Measurements from ENCODE around the gene IPO11. TPM values are rescaled to one million over a fixed set of nuclear protein-coding genes. Genes with fewer than 3 reads are reported as not detected.

Gene IPO11
- total and polyA plus RNA-seq, 2 donors = 12.2 to 18.5 TPM

DNA sequence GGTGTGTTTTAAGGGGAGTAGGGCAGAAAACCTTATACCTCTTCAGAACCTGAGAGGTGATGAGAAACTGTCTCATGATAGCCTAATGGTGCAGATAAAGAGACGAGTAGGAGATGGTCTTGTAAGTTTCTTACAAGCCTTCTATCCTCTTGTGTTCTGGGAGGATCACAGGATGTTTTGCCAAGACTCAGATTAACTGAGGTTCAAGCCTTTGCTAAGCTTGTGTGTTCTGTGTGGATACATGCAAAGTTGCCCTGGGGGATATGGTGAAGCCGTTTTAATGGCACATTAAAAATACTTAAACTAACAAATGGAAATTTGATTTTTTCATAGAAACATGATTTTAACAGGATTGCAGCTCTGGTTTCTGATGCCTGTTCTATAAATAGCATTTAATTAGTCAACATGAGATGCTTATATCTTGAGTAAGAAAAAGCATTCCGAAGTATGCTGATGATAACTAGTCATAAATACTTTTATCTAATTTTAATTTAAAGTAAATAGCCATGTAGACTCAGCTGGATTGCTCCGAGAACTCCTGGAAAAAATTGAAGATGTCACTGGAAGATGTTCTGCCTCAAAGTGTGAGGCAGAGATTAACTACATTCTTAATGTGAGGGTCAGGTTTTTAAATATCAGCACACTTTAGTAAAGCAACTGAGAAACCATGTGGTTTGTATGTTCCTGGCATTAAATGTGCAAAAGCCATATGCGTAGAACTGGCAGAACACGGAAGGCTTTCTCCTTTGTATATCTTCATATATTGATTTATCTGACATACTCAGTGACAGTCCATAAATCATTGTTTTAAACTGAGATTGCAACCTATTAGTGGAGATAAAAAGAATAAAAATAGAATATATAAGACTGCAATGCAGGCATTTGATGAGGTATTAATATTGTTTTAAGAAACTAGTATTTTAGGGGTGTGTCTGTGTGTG lies 53.7 kb downstream of the IPO11 start:
- DNase-seq (ENCODE audit: low read depth in 6 of 9, low spot score in 9 of 9) = no peak
- Histone ChIP-seq H3K27me3 (ENCODE audit: control insufficient read depth in 2 of 2, insufficient read depth in 1 of 2, low read length in 1 of 2) (no peaks in the 10 kb centered on the region), H3K27ac (ENCODE audit: low read depth in 1 of 2, low read length in 1 of 2) (no peak overlapping the region), H3K4me3 (ENCODE audit: low read length in 2 of 2) (no peak overlapping the region), H3K4me1 (ENCODE audit: control insufficient read depth in 2 of 2, insufficient read depth in 2 of 2, low read length in 2 of 2) (no peaks in the 10 kb centered on the region), H3K9me3 (ENCODE audit: control insufficient read depth in 2 of 2, insufficient read depth in 1 of 2, low read length in 1 of 2) (no peaks in the 10 kb centered on the region), H3K36me3 (ENCODE audit: control insufficient read depth in 2 of 2, insufficient read depth in 2 of 2, low read length in 1 of 2) (peaks cover 4 to 17% of the 10 kb centered on the region in 2 donors)
- 98% methylated on average over 6 of the region's 6 CpGs for WGBS

DNA sequence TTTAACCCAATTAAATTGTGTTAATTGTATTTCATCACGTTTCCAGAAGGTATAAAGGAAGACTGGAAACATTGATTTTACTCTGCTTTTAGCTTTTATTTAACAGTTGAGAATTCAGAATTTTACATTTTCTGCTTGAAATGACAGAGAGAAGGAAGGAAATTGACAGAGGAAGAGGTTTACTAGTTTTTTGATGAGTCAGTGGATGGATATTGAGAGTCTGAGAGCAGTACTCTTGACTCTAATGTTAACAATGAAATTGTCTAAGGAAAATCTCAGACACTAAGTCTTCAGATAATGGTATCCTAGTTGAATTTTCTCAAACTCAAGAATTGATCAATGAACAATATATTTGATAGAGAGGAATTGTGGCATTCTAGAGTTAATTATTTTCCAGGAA lies 60.6 kb downstream of the IPO11 start:
- Histone ChIP-seq H3K27me3 (ENCODE audit: control insufficient read depth in 2 of 2, insufficient read depth in 1 of 2, low read length in 1 of 2) (no peaks in the 10 kb centered on the region), H3K4me3 (ENCODE audit: low read length in 2 of 2) (no peak overlapping the region), H3K4me1 (ENCODE audit: control insufficient read depth in 2 of 2, insufficient read depth in 2 of 2, low read length in 2 of 2) (no peaks in the 10 kb centered on the region), H3K27ac (ENCODE audit: low read depth in 1 of 2, low read length in 1 of 2) (no peak overlapping the region), H3K9me3 (ENCODE audit: control insufficient read depth in 2 of 2, insufficient read depth in 1 of 2, low read length in 1 of 2) (no peaks in the 10 kb centered on the region), H3K36me3 (ENCODE audit: control insufficient read depth in 2 of 2, insufficient read depth in 2 of 2, low read length in 1 of 2) (peaks cover 0 to 5% of the 10 kb centered on the region in 2 donors)
- no peak for DNase-seq (ENCODE audit: low read depth in 6 of 9, low spot score in 9 of 9)
- 76% methylated on average over 1 of the region's 1 CpG for WGBS

DNA sequence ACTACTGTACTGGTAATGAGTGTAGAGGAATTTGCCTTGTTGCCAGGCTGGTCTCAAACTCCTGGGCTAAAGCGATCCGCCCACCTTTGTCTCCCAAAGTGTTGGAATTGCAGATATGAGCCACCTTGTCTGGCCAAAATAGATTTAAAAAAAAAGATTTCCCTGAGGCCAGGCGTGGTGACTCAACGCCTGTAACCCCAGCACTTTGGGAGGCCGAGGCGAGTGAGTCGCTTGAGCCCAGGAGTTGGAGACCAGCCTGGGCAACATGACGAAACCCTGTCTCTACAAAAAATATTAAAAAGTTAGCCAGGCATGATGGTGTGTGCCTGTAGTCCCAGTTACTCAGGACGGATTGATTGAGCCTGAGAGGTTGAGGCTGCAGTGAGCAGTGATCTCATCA lies 62.5 kb downstream of the IPO11 start:
- peaks cover 0 to 3% of the 10 kb centered on the region in 2 donors for H3K36me3 ChIP-seq (ENCODE audit: control insufficient read depth in 2 of 2, insufficient read depth in 2 of 2, low read length in 1 of 2)
- no peak overlapping the region for H3K4me3 ChIP-seq (ENCODE audit: low read length in 2 of 2)
- H3K27me3 ChIP-seq (ENCODE audit: control insufficient read depth in 2 of 2, insufficient read depth in 1 of 2, low read length in 1 of 2) = no peaks in the 10 kb centered on the region
- 98% methylated on average over 9 of the region's 9 CpGs for WGBS
- DNase-seq (ENCODE audit: low read depth in 6 of 9, low spot score in 9 of 9) = no peak
- no peaks in the 10 kb centered on the region for H3K9me3 ChIP-seq (ENCODE audit: control insufficient read depth in 2 of 2, insufficient read depth in 1 of 2, low read length in 1 of 2)
- no peaks in the 10 kb centered on the region for H3K4me1 ChIP-seq (ENCODE audit: control insufficient read depth in 2 of 2, insufficient read depth in 2 of 2, low read length in 2 of 2)
- H3K27ac ChIP-seq (ENCODE audit: low read depth in 1 of 2, low read length in 1 of 2) = no peak overlapping the region

DNA sequence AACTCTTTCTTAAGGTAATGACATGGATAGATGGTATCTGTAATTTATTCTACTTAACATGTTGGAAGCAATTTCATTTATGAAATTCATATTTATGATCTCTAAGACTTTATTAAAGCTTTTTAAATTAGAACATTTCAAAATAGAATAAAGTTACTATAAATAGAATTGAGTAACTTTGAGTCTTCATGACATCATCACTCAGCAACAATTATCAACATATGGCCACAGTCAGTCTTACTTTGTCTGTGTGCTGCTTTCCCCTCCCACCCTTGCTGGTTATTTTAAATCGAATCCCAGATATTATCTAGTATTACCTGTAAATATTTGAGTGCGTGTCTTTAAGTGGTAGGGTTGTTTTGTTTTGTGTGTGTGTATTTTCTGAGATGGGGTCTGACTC lies 65.2 kb downstream of the IPO11 start:
- no peaks in the 10 kb centered on the region for H3K4me1 ChIP-seq (ENCODE audit: control insufficient read depth in 2 of 2, insufficient read depth in 2 of 2, low read length in 2 of 2)
- no peak overlapping the region for H3K4me3 ChIP-seq (ENCODE audit: low read length in 2 of 2)
- H3K36me3 ChIP-seq (ENCODE audit: control insufficient read depth in 2 of 2, insufficient read depth in 2 of 2, low read length in 1 of 2) = no peaks in the 10 kb centered on the region
- 97% methylated on average over 2 of the region's 2 CpGs for WGBS
- H3K9me3 ChIP-seq (ENCODE audit: control insufficient read depth in 2 of 2, insufficient read depth in 1 of 2, low read length in 1 of 2) = no peaks in the 10 kb centered on the region
- no peaks in the 10 kb centered on the region for H3K27me3 ChIP-seq (ENCODE audit: control insufficient read depth in 2 of 2, insufficient read depth in 1 of 2, low read length in 1 of 2)
- H3K27ac ChIP-seq (ENCODE audit: low read depth in 1 of 2, low read length in 1 of 2) = no peak overlapping the region
- no peak for DNase-seq (ENCODE audit: low read depth in 6 of 9, low spot score in 9 of 9)

DNA sequence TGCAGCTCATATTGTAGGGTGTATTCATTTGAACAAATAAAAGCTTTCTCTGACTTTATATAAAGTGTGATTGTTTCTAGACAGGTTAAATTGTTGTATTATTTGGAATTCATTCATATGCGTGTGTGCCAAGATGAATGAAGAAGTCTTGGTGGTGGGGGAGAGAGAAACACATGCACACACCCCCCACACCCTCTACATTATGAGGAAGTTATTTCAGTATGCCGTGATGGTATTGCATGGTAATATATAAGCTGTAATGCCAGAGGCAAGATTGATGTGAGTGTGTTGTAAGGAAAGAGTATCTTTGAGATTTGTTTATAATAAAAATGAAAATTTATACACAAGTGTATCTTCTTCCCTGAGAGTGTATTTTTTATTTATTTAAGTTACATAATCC lies 71.0 kb downstream of the IPO11 start:
- no peak overlapping the region for H3K27ac ChIP-seq (ENCODE audit: low read depth in 1 of 2, low read length in 1 of 2)
- H3K4me1 ChIP-seq (ENCODE audit: control insufficient read depth in 2 of 2, insufficient read depth in 2 of 2, low read length in 2 of 2) = no peaks in the 10 kb centered on the region
- H3K4me3 ChIP-seq (ENCODE audit: low read length in 2 of 2) = no peak overlapping the region
- H3K36me3 ChIP-seq (ENCODE audit: control insufficient read depth in 2 of 2, insufficient read depth in 2 of 2, low read length in 1 of 2) = peaks cover 3% of the 10 kb centered on the region in 2 donors
- no peaks in the 10 kb centered on the region for H3K9me3 ChIP-seq (ENCODE audit: control insufficient read depth in 2 of 2, insufficient read depth in 1 of 2, low read length in 1 of 2)
- WGBS = 93% methylated on average over 2 of the region's 2 CpGs
- H3K27me3 ChIP-seq (ENCODE audit: control insufficient read depth in 2 of 2, insufficient read depth in 1 of 2, low read length in 1 of 2) = no peaks in the 10 kb centered on the region
- no peak for DNase-seq (ENCODE audit: low read depth in 6 of 9, low spot score in 9 of 9)

DNA sequence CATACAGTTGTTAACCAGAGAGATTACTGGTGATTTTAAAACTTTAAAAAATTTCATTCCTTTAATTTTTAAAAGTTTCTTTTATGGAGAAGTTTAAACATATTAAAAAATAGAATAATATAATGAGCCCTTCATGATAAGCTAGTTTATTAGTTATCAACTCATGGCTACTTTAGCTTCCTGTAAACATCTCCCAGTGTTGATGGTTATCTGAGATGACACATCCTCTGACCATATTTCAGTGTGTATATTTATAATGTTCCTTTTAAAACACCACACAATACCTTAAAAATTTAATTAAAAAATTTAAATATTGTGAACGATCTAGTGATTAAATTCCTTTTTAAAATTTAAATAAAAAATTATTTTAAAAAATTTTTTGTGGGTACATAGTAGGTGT lies 74.1 kb downstream of the IPO11 start:
- H3K4me1 ChIP-seq (ENCODE audit: control insufficient read depth in 2 of 2, insufficient read depth in 2 of 2, low read length in 2 of 2) = no peaks in the 10 kb centered on the region
- DNase-seq (ENCODE audit: low read depth in 6 of 9, low spot score in 9 of 9) = no peak
- H3K4me3 ChIP-seq (ENCODE audit: low read length in 2 of 2) = no peak overlapping the region
- no peaks in the 10 kb centered on the region for H3K9me3 ChIP-seq (ENCODE audit: control insufficient read depth in 2 of 2, insufficient read depth in 1 of 2, low read length in 1 of 2)
- H3K36me3 ChIP-seq (ENCODE audit: control insufficient read depth in 2 of 2, insufficient read depth in 2 of 2, low read length in 1 of 2) = peaks cover 3% of the 10 kb centered on the region in 2 donors
- 97% methylated on average over 1 of the region's 1 CpG for WGBS
- H3K27me3 ChIP-seq (ENCODE audit: control insufficient read depth in 2 of 2, insufficient read depth in 1 of 2, low read length in 1 of 2) = no peaks in the 10 kb centered on the region
- no peak overlapping the region for H3K27ac ChIP-seq (ENCODE audit: low read depth in 1 of 2, low read length in 1 of 2)

DNA sequence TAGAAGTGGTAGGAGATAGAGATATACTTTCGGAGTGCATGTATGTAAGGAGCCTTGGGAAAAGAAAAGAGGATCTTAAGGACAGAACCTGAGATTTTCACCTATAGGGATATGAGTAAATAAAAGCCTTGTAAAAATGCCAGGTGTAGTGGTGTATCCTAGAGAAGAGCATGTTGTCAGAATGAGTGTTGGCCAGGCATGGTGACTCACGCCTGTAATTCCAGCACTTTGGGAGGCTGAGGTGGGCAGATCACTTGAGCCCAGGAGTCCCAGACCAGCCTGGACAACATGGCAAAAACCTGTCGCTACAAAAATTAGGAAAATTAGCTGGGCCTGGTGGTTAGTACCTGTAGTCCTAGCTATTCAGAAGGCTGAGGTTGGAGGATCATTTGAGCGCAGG lies 76.0 kb downstream of the IPO11 start:
- 94% methylated on average over 4 of the region's 4 CpGs for WGBS

DNA sequence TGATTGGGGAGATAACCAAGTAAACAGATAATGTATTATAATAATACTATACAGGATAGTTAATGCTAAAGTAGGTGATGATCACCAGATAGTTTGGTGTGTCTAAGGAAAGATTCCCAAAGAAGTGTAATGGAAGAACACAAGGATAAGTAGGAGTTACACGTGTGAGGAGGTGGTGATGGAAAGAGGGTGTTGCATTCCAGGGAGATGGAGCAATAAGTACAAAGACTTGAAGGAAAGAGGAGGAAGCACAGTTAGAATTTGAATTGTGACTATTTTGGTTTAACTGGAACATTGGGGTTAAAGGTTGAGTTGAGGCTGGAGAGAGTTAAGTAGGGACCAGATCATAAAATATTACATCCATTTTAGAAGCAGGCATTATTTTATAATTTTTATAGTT lies 76.9 kb downstream of the IPO11 start:
- peaks cover 3 to 12% of the 10 kb centered on the region in 2 donors for H3K36me3 ChIP-seq (ENCODE audit: control insufficient read depth in 2 of 2, insufficient read depth in 2 of 2, low read length in 1 of 2)
- no peaks in the 10 kb centered on the region for H3K9me3 ChIP-seq (ENCODE audit: control insufficient read depth in 2 of 2, insufficient read depth in 1 of 2, low read length in 1 of 2)
- no peak overlapping the region for H3K4me3 ChIP-seq (ENCODE audit: low read length in 2 of 2)
- no peaks in the 10 kb centered on the region for H3K4me1 ChIP-seq (ENCODE audit: control insufficient read depth in 2 of 2, insufficient read depth in 2 of 2, low read length in 2 of 2)
- no peaks in the 10 kb centered on the region for H3K27me3 ChIP-seq (ENCODE audit: control insufficient read depth in 2 of 2, insufficient read depth in 1 of 2, low read length in 1 of 2)
- 96% methylated on average over 1 of the region's 1 CpG for whole genome bisulfite sequencing
- no peak overlapping the region for H3K27ac ChIP-seq (ENCODE audit: low read depth in 1 of 2, low read length in 1 of 2)
- DNase-seq (ENCODE audit: low read depth in 6 of 9, low spot score in 9 of 9) = no peak

More for the DNA sequence above, 76.0 kb downstream of the IPO11 start:
- no peak for DNase-seq (ENCODE audit: low read depth in 6 of 9, low spot score in 9 of 9)
- Histone ChIP-seq H3K27me3 (ENCODE audit: control insufficient read depth in 2 of 2, insufficient read depth in 1 of 2, low read length in 1 of 2) (no peaks in the 10 kb centered on the region), H3K4me3 (ENCODE audit: low read length in 2 of 2) (no peak overlapping the region), H3K27ac (ENCODE audit: low read depth in 1 of 2, low read length in 1 of 2) (no peak overlapping the region), H3K36me3 (ENCODE audit: control insufficient read depth in 2 of 2, insufficient read depth in 2 of 2, low read length in 1 of 2) (peaks cover 3 to 10% of the 10 kb centered on the region in 2 donors), H3K4me1 (ENCODE audit: control insufficient read depth in 2 of 2, insufficient read depth in 2 of 2, low read length in 2 of 2) (no peaks in the 10 kb centered on the region), H3K9me3 (ENCODE audit: control insufficient read depth in 2 of 2, insufficient read depth in 1 of 2, low read length in 1 of 2) (no peaks in the 10 kb centered on the region)

DNA sequence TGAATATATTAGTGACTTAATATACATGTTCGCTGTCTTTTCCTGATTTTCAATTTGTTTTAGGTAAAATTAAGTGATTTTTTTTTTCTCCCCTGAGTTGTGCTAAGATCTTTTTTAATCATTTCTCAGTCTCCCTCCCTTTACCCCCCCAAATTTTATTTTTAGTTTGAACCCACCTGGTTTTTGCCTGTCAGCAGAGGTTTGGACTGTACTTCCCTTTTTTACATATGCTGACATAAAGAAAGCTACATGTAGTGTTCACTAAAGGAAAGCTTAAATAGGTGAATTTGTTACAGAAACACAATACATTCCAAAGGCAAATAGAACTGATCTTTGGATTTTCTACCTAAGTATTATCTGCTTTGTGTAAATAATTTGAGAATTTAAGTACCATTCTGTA lies 82.2 kb downstream of the IPO11 start:
- no peaks in the 10 kb centered on the region for H3K4me1 ChIP-seq (ENCODE audit: control insufficient read depth in 2 of 2, insufficient read depth in 2 of 2, low read length in 2 of 2)
- H3K4me3 ChIP-seq (ENCODE audit: low read length in 2 of 2) = no peak overlapping the region
- DNase-seq (ENCODE audit: low read depth in 6 of 9, low spot score in 9 of 9) = no peak
- H3K36me3 ChIP-seq (ENCODE audit: control insufficient read depth in 2 of 2, insufficient read depth in 2 of 2, low read length in 1 of 2) = peaks cover 0 to 20% of the 10 kb centered on the region in 2 donors
- H3K27ac ChIP-seq (ENCODE audit: low read depth in 1 of 2, low read length in 1 of 2) = no peak overlapping the region
- 96% methylated on average over 1 of the region's 1 CpG for WGBS
- no peaks in the 10 kb centered on the region for H3K9me3 ChIP-seq (ENCODE audit: control insufficient read depth in 2 of 2, insufficient read depth in 1 of 2, low read length in 1 of 2)
- no peaks in the 10 kb centered on the region for H3K27me3 ChIP-seq (ENCODE audit: control insufficient read depth in 2 of 2, insufficient read depth in 1 of 2, low read length in 1 of 2)
